ENCODE measurements around the gene SERPINA1. TPM values are rescaled to one million over a fixed set of nuclear protein-coding genes. Genes with fewer than 3 reads are reported as not detected.
"Not testable (repeated sequence)": the region's sequence is repeated elsewhere in the genome, so short reads cannot be mapped to it uniquely, and the experiment has no call there.

SERPINA1 gene
- polyA plus RNA-seq, 1 donor = 1,712 TPM

DNA sequence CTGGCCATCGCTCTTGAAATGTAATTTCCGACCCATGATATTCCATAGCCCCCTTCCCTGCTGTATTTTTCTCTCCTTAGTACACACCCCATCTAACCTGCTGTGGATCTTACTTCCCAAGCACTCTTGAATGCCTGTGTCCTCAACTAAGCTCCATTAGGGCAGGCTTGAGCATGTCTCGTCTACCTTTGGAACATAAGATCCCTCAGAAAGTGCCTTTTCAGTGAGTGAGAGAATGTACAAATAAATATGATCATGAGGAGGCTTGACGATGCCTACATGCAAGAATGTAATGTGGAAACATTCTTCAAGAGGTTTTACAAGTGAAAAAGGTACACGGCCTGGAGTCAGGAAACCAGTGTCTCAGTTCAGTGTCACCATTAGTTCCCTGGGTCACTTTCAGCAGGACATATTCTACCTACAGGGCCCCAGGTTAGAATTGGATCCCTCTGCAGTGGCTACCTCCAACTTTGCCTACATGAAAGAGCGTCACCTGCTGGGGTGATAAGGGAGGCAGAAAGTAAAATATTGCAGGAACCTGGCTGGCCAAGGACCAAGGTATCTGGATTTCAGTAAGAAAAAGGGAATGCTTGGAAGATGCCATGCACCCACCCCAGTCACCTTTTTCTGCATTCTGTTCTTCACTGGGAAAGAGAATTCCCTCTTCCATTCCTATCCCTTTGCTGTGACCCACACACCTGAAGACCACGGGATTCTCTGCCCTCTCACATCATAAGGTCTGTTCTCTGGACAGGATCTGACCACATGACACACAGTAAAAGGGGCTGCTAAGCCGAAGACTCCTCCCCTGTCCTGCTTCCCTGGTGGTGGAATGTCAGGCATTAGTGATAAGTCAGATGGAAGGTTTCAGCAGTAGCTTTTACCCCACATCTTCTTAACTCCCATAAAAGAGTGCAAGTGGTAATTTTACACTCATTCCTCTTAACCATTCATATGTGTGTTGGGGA is 24.6 kb upstream of the SERPINA1 start:
- DNase-seq = peak in 1 of 2 donors; percentile 36

DNA sequence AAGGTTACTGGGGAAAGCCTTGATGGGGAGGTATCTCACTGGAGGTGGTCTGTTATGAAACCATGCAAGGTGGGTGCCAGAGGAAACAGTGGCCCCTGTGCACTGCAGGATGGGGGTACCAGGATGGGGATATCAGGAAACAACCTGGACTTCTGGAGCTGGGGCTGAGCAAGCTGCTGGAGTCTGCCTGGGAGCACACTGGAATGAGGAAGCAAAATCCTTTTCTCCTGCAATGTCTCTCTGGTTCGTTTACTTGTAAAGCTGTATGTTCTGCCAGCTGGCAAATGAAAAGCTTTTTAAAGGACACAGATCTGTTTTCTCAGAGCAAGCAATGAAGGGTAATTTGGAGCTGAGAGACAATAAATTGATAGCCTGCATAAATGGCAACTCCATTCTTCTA is 23.2 kb upstream of the SERPINA1 start:
- Histone ChIP-seq H3K4me1 (ENCODE audit: control insufficient read depth, insufficient read depth, low read length) (peaks cover 12% of the 10 kb centered on the region), H3K27me3 (ENCODE audit: control insufficient read depth, insufficient read depth, low read length) (no peaks in the 10 kb centered on the region), H3K4me3 (ENCODE audit: low read length) (no peak overlapping the region), H3K9me3 (ENCODE audit: control insufficient read depth, low read depth, low read length) (peaks cover 3% of the 10 kb centered on the region), H3K27ac (ENCODE audit: low read length) (peak overlapping the region; percentile 52), H3K36me3 (ENCODE audit: control insufficient read depth, insufficient read depth, low read length) (no peaks in the 10 kb centered on the region)
- DNase-seq = peak; percentile 29 to 50
- no CpG with 5 or more reads among the region's 1 CpG for WGBS (ENCODE audit: insufficient coverage, low lambda C conversion rate)

More for the DNA sequence above, 24.6 kb upstream of the SERPINA1 start:
- no peaks in the 10 kb centered on the region for H3K9me3 ChIP-seq (ENCODE audit: control insufficient read depth, low read depth, low read length)
- 100% methylated on average over 1 of the region's 8 CpGs for WGBS (ENCODE audit: insufficient coverage, low lambda C conversion rate)
- H3K4me3 ChIP-seq (ENCODE audit: low read length) = no peak overlapping the region
- no peaks in the 10 kb centered on the region for H3K36me3 ChIP-seq (ENCODE audit: control insufficient read depth, insufficient read depth, low read length)
- H3K4me1 ChIP-seq (ENCODE audit: control insufficient read depth, insufficient read depth, low read length) = peaks cover 12% of the 10 kb centered on the region
- H3K27me3 ChIP-seq (ENCODE audit: control insufficient read depth, insufficient read depth, low read length) = no peaks in the 10 kb centered on the region
- H3K27ac ChIP-seq (ENCODE audit: low read length) = no peak overlapping the region

DNA sequence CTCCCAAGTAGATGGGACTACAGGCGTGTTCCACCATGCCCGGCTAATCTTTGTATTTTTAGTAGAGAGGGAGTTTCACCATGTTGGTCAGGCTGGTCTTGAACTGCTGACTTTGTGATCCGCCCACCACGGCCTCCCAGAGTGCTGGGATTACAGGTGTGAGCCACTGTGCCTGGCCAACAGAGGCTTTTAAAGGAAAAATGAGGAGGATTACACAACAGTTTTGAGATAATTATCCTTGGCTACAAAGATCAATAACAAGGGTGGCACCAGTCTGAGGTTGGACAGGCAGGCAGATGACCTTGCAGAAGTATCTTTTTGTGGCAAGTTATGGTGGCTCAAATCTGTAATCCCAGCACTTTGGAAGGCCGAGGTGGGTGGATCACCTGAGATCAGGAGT is 21.0 kb upstream of the SERPINA1 start:
- no CpG with 5 or more reads among the region's 5 CpGs for WGBS (ENCODE audit: insufficient coverage, low lambda C conversion rate)
- peaks cover 12% of the 10 kb centered on the region for H3K4me1 ChIP-seq (ENCODE audit: control insufficient read depth, insufficient read depth, low read length)
- H3K36me3 ChIP-seq (ENCODE audit: control insufficient read depth, insufficient read depth, low read length); DNase-seq; H3K27ac ChIP-seq (ENCODE audit: low read length); H3K27me3 ChIP-seq (ENCODE audit: control insufficient read depth, insufficient read depth, low read length); H3K9me3 ChIP-seq (ENCODE audit: control insufficient read depth, low read depth, low read length); H3K4me3 ChIP-seq (ENCODE audit: low read length): not testable (repeated sequence)

DNA sequence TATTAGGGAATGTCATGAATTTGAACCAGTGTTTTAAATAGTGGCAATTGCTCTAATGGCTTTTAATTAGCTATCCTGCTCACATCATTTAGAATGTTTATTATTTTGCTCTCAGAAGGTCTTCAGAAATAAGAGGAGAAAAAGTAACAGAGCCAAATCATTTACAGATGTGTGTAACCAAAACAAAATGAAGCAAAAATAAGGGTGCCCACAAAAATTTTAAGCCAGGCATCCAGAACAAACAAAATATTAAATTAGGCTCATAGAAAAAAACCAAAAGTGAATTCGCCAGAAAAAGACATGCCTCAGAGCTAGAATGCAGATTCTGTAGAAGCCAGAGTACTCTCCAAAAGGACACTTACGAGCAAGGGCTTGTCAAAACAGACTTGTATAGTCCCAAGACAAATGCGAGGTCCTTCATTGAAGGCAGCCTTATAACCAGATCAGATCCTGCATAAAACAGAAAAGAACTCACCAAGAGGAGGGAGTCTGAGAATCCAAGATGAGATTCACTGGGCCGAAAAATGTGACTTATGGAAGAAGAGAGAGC is 20.2 kb upstream of the SERPINA1 start:
- Histone ChIP-seq H3K4me3 (ENCODE audit: low read length) (no peak overlapping the region), H3K27ac (ENCODE audit: low read length) (no peak overlapping the region), H3K9me3 (ENCODE audit: control insufficient read depth, low read depth, low read length) (peaks cover 3% of the 10 kb centered on the region), H3K27me3 (ENCODE audit: control insufficient read depth, insufficient read depth, low read length) (no peaks in the 10 kb centered on the region), H3K4me1 (ENCODE audit: control insufficient read depth, insufficient read depth, low read length) (peaks cover 12% of the 10 kb centered on the region), H3K36me3 (ENCODE audit: control insufficient read depth, insufficient read depth, low read length) (no peaks in the 10 kb centered on the region)
- 90% methylated on average over 2 of the region's 4 CpGs for WGBS (ENCODE audit: insufficient coverage, low lambda C conversion rate)
- DNase-seq = no peak

DNA sequence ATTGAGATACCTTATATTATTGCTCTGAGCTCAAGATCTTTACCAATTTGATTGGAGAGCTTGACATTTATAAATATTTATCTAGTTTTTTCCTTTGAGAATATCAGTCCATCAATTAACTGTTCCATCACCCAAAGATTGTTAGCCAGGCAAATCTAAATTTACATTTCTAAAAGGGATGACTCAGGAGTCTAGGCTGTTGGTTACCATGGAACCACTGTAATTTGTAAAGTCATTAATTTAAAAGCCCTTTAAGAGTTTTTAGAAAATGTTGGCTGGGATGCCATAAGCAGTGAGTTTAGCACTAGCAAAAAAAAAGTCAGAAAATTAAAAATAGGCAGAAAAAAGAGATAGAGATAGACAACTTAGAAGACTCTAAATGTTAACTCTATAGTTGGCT is 19.5 kb upstream of the SERPINA1 start:
- peaks cover 3% of the 10 kb centered on the region for H3K9me3 ChIP-seq (ENCODE audit: control insufficient read depth, low read depth, low read length)
- H3K27me3 ChIP-seq (ENCODE audit: control insufficient read depth, insufficient read depth, low read length) = no peaks in the 10 kb centered on the region
- no peak overlapping the region for H3K27ac ChIP-seq (ENCODE audit: low read length)
- no peak overlapping the region for H3K4me3 ChIP-seq (ENCODE audit: low read length)
- DNase-seq = no peak
- H3K36me3 ChIP-seq (ENCODE audit: control insufficient read depth, insufficient read depth, low read length) = no peaks in the 10 kb centered on the region
- H3K4me1 ChIP-seq (ENCODE audit: control insufficient read depth, insufficient read depth, low read length) = peaks cover 12% of the 10 kb centered on the region

DNA sequence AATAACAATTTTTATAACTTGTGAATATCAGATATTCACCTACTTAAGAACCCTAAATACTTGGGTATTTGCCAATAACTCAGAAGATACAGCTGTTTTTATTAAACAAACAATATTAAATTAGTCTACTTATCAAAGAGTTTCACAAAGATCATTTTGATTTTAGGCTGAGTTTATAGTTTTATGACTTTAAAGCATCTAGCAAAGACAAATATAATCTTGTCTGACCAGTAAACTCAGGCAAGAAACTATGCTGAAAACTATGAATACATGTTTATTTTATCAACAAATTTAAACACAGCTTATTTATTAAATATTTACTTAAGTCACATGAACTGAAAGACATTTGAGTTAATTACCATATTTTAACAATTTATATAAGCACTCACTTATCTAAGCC is 18.5 kb upstream of the SERPINA1 start:
- no peaks in the 10 kb centered on the region for H3K36me3 ChIP-seq (ENCODE audit: control insufficient read depth, insufficient read depth, low read length)
- no peaks in the 10 kb centered on the region for H3K27me3 ChIP-seq (ENCODE audit: control insufficient read depth, insufficient read depth, low read length)
- H3K27ac ChIP-seq (ENCODE audit: low read length) = no peak overlapping the region
- H3K4me1 ChIP-seq (ENCODE audit: control insufficient read depth, insufficient read depth, low read length) = peaks cover 3% of the 10 kb centered on the region
- H3K4me3 ChIP-seq (ENCODE audit: low read length) = no peak overlapping the region
- DNase-seq = no peak
- H3K9me3 ChIP-seq (ENCODE audit: control insufficient read depth, low read depth, low read length) = peaks cover 3% of the 10 kb centered on the region

DNA sequence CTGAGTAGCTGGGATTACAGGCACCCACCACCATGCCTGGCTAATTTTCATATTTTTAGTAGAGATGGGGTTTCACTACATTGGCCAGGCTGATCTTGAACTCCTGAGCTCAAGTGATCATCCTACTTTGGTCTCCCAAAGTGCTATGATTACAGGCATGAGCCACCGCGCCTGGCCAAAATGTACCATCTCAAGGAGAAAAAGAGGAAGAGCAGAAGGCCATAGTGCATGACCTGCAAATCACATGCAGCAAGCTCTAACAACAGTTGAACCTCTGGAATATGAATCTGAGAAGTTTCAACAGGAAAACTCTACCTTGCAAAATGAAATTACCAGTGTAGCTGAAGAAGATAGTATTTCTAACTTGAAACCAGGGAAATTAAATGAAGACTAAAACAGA is 17.1 kb upstream of the SERPINA1 start:
- Histone ChIP-seq H3K27me3 (ENCODE audit: control insufficient read depth, insufficient read depth, low read length) (no peaks in the 10 kb centered on the region), H3K4me3 (ENCODE audit: low read length) (no peak overlapping the region), H3K36me3 (ENCODE audit: control insufficient read depth, insufficient read depth, low read length) (no peaks in the 10 kb centered on the region), H3K4me1 (ENCODE audit: control insufficient read depth, insufficient read depth, low read length) (no peaks in the 10 kb centered on the region), H3K9me3 (ENCODE audit: control insufficient read depth, low read depth, low read length) (peaks cover 3% of the 10 kb centered on the region), H3K27ac (ENCODE audit: low read length) (no peak overlapping the region)
- no CpG with 5 or more reads among the region's 2 CpGs for WGBS (ENCODE audit: insufficient coverage, low lambda C conversion rate)
- DNase-seq = no peak

DNA sequence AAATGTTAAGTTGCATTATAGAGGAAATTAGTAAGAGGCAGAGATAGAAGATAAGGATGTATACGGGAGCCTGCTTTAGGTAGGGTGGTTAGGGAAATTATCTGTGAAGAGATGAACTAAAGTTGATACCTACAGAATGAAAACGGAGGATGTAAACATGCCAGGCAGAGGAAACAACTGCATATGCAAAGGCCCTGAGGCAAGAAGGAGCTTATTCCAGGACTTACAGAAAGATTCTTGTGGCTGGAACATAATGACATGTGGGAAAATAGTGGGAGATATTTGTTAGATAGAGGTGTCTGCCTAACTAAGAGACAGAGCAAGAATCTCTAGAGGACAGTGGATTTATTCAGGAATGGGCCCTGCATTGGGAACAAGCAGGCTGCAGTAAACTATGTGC is 16.2 kb upstream of the SERPINA1 start:
- Histone ChIP-seq H3K4me3 (ENCODE audit: low read length) (no peak overlapping the region), H3K27me3 (ENCODE audit: control insufficient read depth, insufficient read depth, low read length) (no peaks in the 10 kb centered on the region), H3K36me3 (ENCODE audit: control insufficient read depth, insufficient read depth, low read length) (no peaks in the 10 kb centered on the region), H3K27ac (ENCODE audit: low read length) (no peak overlapping the region), H3K4me1 (ENCODE audit: control insufficient read depth, insufficient read depth, low read length) (no peaks in the 10 kb centered on the region), H3K9me3 (ENCODE audit: control insufficient read depth, low read depth, low read length) (peaks cover 3% of the 10 kb centered on the region)
- WGBS (ENCODE audit: insufficient coverage, low lambda C conversion rate) = 90% methylated on average over 2 of the region's 2 CpGs
- no peak for DNase-seq

DNA sequence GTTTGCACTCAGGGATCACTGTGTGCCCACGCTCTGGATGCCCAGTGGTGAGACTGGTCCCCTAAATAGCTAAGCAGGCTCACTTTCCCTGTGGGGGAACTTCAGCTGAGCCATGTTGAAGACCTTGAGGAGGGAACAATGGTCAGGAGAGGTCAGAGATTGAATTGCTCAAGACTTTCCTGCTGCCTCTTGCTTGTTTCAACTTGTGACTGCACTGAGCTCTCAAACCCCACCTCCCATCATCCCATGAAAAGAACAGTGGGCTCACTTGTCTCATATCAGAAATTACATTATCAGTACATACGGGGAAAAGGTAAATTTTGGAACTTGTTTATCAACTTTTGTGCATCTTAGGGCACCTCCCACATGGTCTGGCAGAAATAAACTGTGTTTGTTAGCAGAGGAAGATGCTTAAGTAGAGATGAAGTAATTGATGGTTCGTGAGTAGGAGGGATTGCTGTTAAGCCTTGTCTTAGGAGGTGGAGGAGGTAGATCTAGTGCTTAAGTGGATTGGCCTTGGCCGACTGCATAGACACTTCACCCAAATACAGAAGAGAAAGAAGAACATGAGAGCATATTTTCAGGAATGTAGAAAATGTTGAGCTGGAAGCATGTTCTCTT is 15.0 kb upstream of the SERPINA1 start:
- Histone ChIP-seq H3K9me3 (ENCODE audit: control insufficient read depth, low read depth, low read length) (peaks cover 3% of the 10 kb centered on the region), H3K4me1 (ENCODE audit: control insufficient read depth, insufficient read depth, low read length) (no peaks in the 10 kb centered on the region), H3K27me3 (ENCODE audit: control insufficient read depth, insufficient read depth, low read length) (no peaks in the 10 kb centered on the region), H3K36me3 (ENCODE audit: control insufficient read depth, insufficient read depth, low read length) (no peaks in the 10 kb centered on the region), H3K4me3 (ENCODE audit: low read length) (no peak overlapping the region), H3K27ac (ENCODE audit: low read length) (no peak overlapping the region)
- WGBS (ENCODE audit: insufficient coverage, low lambda C conversion rate) = 64% methylated on average over 2 of the region's 4 CpGs
- no peak for DNase-seq

DNA sequence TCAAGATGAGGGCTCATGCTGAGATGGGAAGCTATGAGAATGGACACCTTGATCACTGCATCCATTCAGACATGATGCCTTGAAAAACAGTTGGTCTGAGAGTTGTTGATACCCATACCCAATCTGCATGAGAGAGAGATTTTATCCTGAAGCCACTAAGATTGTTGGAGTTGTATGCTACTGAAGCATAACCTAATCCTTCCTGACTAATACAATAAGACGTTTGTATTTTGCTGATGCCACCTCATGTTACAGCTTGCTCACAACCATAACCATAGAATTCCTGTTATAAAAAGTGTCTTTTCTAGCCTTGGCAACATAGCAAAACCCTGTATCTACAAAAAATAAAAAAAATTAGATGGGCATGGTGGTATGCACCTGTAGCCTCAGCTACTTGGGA is 12.7 kb upstream of the SERPINA1 start:
- Histone ChIP-seq H3K4me1 (ENCODE audit: control insufficient read depth, insufficient read depth, low read length) (no peaks in the 10 kb centered on the region), H3K27ac (ENCODE audit: low read length) (no peak overlapping the region), H3K27me3 (ENCODE audit: control insufficient read depth, insufficient read depth, low read length) (no peaks in the 10 kb centered on the region), H3K4me3 (ENCODE audit: low read length) (no peak overlapping the region), H3K9me3 (ENCODE audit: control insufficient read depth, low read depth, low read length) (no peaks in the 10 kb centered on the region), H3K36me3 (ENCODE audit: control insufficient read depth, insufficient read depth, low read length) (no peaks in the 10 kb centered on the region)
- no CpG with 5 or more reads among the region's 1 CpG for WGBS (ENCODE audit: insufficient coverage, low lambda C conversion rate)
- no peak for DNase-seq

Data from large intestine (tissue), 3 donors.